Activated CD4-positive, CD25-positive, alpha-beta regulatory T cell treated with anti-CD3 and anti-CD28 coated beads, Interleukin-2, amount 50 U/mL, for 72 hours (primary cell): ENCODE measurements around the gene CELF2.
A peak's percentile ranks its signal among the peaks of the same experiment; 100 is the strongest.

ENCODE experiments used
- DNase-seq: peaks from one replicate; pipeline ENCODE4 v3.0.0; 2021

Gene CELF2

GRCh38 chr10:11138314-11139033 is 120.8 kb downstream of the CELF2 start:
- DNase-seq = no peak

DNA sequence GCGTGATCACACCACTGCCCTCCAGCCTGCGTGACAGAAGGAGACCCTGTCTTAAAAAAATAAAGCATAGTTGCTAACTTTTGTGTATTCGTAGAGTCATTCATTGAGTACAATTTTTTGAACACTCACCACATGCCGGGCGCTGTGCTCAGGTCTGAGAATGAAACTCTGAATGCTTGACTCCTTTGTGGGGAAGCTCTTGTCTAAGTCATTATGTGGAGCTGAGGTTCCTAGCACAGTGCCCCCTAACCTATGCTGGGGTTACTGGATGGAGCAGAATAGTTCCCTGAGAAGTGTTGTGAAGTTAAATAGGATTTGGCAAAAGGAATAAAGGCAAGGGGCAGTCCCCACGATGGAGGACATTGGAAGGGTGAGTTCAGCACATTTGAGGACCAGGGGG is 123.3 kb downstream of the CELF2 start:
- no peak for DNase-seq

- no peak for DNase-seq
These were observed 124.0 kb downstream of the CELF2 start for GRCh38 chr10:11141571-11142091.

- no peak for DNase-seq
These were observed 125.1 kb downstream of the CELF2 start for GRCh38 chr10:11142777-11143176.

- DNase-seq = no peak
These were observed 125.6 kb downstream of the CELF2 start for GRCh38 chr10:11143242-11143641.

DNA sequence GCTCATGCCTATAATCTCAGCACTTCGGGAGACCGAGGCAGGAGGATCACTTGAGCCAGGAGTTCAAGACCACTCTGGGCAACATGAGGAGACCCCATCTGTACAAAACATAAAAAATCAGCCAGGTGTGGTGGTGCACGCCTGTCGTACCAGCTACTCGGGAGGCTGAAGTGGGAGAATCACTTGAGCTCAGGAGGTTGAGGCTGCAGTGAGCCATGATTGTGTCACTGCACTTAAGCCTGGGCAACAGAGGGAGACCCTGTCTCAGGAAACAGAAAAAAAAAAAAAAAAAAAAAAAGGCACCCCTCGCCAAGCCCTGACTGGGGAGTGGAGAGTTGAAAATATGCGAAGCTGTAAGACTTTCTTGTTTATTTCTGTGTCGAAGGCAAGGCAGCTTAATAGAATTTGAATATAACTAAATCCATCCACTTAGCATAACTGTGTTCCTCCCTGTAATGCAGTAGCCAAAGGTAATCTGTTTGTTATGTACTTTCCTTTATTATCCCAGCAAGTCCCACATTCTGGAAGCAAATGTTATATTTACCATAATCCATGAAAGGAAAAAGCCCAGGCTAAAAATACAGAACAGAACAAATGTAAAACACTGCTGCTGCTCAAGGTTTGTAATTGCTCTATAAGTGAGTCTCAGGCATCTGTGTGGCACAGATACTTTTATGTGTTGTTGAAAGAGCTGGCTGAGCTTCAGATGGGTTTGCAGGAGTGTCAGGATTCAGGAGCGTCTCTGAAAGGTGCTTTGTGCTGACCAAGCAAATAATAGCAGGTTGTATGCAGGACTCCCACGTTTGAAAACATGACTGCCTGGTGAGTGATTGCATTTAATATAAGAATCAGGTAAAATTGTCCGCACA is 127.2 kb downstream of the CELF2 start:
- DNase-seq = no peak

DNA sequence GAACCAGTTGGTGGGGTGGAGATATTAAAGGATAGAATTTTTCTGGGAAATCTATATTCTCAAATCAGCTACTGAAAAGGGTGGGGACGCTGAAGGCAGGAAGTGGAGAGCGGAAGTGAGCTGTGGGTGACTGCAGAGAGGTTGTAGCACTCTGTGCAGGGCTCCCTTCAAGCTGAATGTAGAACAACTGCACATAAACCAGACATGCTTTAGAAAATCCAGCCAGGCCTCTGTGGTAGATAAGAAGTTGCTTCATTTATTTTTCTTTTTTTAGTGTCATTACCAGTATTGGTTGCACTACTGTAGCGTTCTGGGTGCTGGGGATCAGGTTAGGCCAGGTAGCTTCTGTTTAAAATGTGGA is 127.8 kb downstream of the CELF2 start:
- peak; percentile 52 for DNase-seq

GRCh38 chr10:11146402-11147171 is 128.9 kb downstream of the CELF2 start:
- DNase-seq = no peak

DNA sequence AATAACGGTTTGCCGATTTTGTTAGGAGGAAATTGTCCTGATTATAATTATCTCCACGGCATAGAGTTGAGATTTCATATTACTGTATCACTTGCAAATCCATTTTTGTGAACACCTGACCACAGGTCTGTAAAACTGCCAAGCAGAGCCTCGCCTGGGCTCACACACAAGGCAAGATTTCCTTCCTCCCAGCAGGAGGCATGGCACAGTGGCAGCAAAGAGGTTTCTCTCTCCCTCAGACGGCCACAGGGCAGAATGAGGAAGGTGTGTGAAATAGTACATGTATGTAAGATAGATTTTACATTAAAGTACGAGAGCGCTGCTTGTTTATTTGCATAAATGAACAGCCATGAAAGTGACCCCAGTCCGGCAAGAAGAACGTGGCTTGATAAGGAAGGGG is 130.1 kb downstream of the CELF2 start:
- no peak for DNase-seq

- no peak for DNase-seq
These were observed 130.7 kb downstream of the CELF2 start for GRCh38 chr10:11148142-11149028.

DNA sequence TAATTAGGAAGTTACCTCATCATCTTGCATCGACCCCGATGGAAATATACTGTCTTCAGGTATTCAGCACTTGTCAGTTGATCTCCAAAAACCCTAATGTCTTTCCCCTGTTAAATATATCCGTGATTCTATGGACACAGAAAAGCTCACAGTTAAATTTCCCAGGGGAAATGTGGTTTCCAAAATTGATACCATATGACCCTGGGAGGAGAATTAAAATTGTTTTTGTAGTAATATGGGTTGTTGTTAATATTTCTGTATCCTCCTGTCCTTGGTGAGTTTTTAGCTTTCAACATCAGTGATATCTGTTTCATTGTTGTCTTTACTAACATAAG is 132.1 kb downstream of the CELF2 start:
- DNase-seq = no peak

GRCh38 chr10:11150231-11150731 is 132.6 kb downstream of the CELF2 start:
- no peak for DNase-seq

DNA sequence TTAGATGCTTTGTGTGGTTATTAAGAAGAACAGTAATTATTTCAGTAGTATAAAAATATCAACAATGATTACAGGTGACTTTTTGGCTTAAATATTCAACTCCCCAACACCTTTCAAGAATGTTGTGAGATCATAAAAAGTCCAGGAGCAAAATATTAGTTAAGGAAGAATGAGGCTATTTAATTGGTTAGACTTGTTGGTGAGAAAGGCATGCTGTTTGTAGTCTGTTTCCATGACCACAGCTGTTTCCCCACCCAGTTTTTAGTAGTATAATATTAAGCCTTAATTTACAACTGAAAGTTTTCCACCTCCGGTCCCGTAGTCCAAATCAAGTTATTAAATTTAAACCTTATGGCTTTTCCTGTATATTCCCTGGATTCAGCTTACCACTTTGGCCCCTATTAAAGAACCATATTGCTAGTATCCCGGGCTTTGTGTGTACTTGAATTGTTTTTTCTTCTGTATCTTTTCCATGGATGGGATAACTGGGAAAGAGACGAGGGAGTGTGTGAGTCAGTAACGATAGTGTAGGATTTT is 133.3 kb downstream of the CELF2 start:
- DNase-seq = no peak

- no peak for DNase-seq
These were observed 135.1 kb downstream of the CELF2 start for GRCh38 chr10:11152801-11153200.

DNA sequence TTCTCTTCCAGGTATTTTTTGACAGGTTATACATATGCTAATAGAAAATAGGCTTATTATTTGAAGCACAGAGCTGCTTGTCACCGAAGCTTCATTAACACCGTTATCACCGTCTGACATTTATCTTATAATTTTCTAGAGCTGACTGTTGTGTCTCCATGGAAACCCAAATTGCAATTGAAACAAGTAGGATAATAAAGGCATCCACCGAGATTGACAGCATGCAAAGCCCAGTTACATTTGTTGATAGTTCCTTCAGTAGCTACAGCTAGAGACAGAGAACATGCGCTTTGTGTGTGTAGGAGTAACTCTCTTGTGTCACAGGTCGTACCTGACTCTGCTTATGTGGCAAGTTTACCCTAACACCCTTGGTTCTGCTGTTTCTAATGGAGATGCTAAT is 135.6 kb downstream of the CELF2 start:
- DNase-seq = no peak

GRCh38 chr10:11153766-11154165 is 136.1 kb downstream of the CELF2 start:
- DNase-seq = no peak

GRCh38 chr10:11154333-11154732 is 136.7 kb downstream of the CELF2 start:
- DNase-seq = no peak

DNA sequence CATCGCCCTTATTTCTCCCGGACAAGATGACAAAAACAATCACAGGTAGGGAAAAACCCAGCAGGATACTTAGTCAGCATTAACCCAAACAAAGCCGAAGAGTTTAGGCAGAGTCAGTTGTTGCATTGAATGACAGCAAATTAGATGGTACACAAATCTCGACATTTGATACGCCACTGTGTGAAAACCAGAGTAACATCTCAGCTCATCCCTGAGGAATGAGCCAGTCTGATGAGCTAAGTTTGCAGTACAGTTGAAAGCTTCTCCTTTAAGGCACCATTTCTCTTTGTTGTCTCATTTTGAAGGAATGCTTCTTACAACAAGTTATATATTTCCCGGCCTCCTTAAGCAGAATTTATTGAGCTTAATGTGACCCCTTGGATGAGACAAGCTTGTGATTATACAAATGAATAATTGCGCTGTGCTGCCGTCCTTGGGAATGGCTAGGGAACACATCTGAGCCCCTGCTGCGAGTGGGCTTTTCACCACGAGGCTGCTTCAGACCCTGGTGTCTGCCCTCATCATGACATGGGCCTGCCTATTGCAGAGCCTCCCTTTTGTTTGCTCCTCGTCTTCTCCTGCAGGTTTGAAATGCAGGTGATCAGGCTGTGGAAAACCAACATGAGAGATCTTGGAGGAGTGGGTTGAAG is 137.3 kb downstream of the CELF2 start:
- DNase-seq = no peak

- DNase-seq = no peak
These were observed 138.8 kb downstream of the CELF2 start for GRCh38 chr10:11156480-11156879.

- no peak for DNase-seq
These were observed 139.8 kb downstream of the CELF2 start for GRCh38 chr10:11157292-11158076.

GRCh38 chr10:11158080-11158479 is 140.4 kb downstream of the CELF2 start:
- no peak for DNase-seq
